ENCODE measurements around the gene MBD6.
A peak's percentile ranks its signal among the peaks of the same experiment; 100 is the strongest.

Gene MBD6

GRCh38 chr12:57522011-57522886 lies at the start of gene MBD6:
Gene MBD6, plus strand, starts transcription at chr12:57522824. Its CDS starts 1,480 bp downstream, at chr12:57524304.
- DNase-seq = peak; percentile 62

GRCh38 chr12:57473392-57473791 lies 49.2 kb upstream of the MBD6 start:
- no peak for DNase-seq

- DNase-seq = no peak
Measured at GRCh38 chr12:57473886-57474285, 48.7 kb upstream of the MBD6 start.

GRCh38 chr12:57474430-57474829 lies 48.2 kb upstream of the MBD6 start:
- DNase-seq = no peak

GRCh38 chr12:57474862-57475261 lies 47.8 kb upstream of the MBD6 start:
- no peak for DNase-seq

- no peak for DNase-seq
Measured at GRCh38 chr12:57475271-57476161, 47.1 kb upstream of the MBD6 start.

- no peak for DNase-seq
Measured at GRCh38 chr12:57476162-57476992, 46.2 kb upstream of the MBD6 start.

- DNase-seq = no peak
Measured at GRCh38 chr12:57476993-57477709, 45.5 kb upstream of the MBD6 start.

GRCh38 chr12:57477710-57478681 lies 44.6 kb upstream of the MBD6 start:
- no peak for DNase-seq

GRCh38 chr12:57479043-57479375 lies 43.6 kb upstream of the MBD6 start:
- no peak for DNase-seq

GRCh38 chr12:57479376-57480115 lies 43.1 kb upstream of the MBD6 start, which contains the start of gene ARHGAP9:
Gene ARHGAP9, minus strand, starts transcription at chr12:57479866. Its CDS starts 460 bp downstream, at chr12:57479406.
- no peak for DNase-seq

- no peak for DNase-seq
Measured at GRCh38 chr12:57481671-57482070, 41.0 kb upstream of the MBD6 start.

GRCh38 chr12:57483466-57483865 lies 39.2 kb upstream of the MBD6 start:
- no peak for DNase-seq

- no peak for DNase-seq
Measured at GRCh38 chr12:57485695-57486094, 36.9 kb upstream of the MBD6 start.

GRCh38 chr12:57487055-57487596 lies 35.5 kb upstream of the MBD6 start:
- DNase-seq = no peak

- DNase-seq = peak; percentile 92
Measured at GRCh38 chr12:57487597-57488401, 34.8 kb upstream of the MBD6 start, which contains the start of gene MARS1. Gene MARS1, plus strand, starts transcription at chr12:57488068. Its CDS starts 23 bp downstream, at chr12:57488091.

- DNase-seq = no peak
Measured at GRCh38 chr12:57488402-57489156, 34.0 kb upstream of the MBD6 start.

- DNase-seq = no peak
Measured at GRCh38 chr12:57489157-57489641, 33.4 kb upstream of the MBD6 start.

Measured in DMS79 (cell line).